GM23248 (cell line): ENCODE results near the gene IFFO2.

Source experiments
- EZH2 ChIP-seq: fragments of 200-600 bp; sonication (generic); IDR thresholded peaks from 2 replicates; pipeline ENCODE4 v1.6.1; 2018; ENCODE audit warnings: antibody characterized with exemption, mild to moderate bottlenecking; ENCODE audit not compliant: insufficient read depth, poor library complexity, severe bottlenecking
- EZH2phosphoT487 ChIP-seq: fragments of 200-600 bp; sonication (generic); IDR thresholded peaks from 2 replicates; pipeline ENCODE4 v1.6.1; 2018; ENCODE audit warnings: antibody characterized with exemption, moderate library complexity, mild to moderate bottlenecking, low read depth; ENCODE audit not compliant: insufficient read depth

DNA sequence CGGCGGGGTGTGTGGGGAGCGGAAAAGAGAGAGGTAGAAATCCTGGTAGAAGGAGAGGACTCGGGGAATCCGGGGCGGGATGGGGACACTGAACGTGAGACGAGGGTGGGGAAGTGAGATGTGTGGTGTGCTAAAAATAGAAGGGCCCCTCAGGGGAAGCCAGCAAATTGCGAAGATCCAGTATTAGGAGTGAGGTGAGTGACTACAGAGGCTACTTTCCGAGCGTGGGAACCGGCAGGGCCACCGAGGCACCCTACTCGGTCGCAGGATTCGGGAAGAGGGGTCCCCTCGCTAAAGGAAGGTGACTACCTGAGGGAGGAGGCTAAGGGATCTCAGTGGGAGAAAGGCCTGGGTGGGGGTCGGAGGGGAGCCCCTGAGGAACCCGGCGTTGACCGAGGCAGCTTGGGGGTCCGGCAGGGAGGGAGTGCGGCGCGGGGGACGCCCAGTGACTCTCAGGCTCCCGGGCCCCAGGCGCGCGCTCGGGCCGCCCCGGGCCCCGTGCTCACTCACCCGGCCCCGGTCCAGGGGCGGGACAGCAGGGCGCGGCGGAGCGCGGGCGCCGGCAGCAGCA lies 54.4 kb downstream of the IFFO2 start:
- TF ChIP-seq EZH2 (no peak), EZH2phosphoT487 (no peak)
